Umbilical cord (tissue), 2 donors: ENCODE data around the gene NAALADL2. TPM values are rescaled to one million over a fixed set of nuclear protein-coding genes. Genes with fewer than 3 reads are reported as not detected.
A peak's percentile ranks its signal among the peaks of the same experiment; 100 is the strongest.
"Not testable (repeated sequence)": the region's sequence is repeated elsewhere in the genome, so short reads cannot be mapped to it uniquely, and the experiment has no call there.

Experiments used
- DNase-seq: peaks from one replicate; pipeline ENCODE4 v3.0.0-alpha.2; 2015; ENCODE audit warnings: low spot score
- total RNA-seq: library from RNA; depleted of rRNA; stranded (reverse); fragments of >200 nt; gene quantifications from one replicate; pipeline ENCODE4 v1.2.3, GENCODE V29; 2014; ENCODE audit warnings: low replicate concordance; ENCODE audit not compliant: insufficient read depth

The NAALADL2 gene
- total RNA-seq, 1 donor from 2014 or later: 62.6 TPM

DNA sequence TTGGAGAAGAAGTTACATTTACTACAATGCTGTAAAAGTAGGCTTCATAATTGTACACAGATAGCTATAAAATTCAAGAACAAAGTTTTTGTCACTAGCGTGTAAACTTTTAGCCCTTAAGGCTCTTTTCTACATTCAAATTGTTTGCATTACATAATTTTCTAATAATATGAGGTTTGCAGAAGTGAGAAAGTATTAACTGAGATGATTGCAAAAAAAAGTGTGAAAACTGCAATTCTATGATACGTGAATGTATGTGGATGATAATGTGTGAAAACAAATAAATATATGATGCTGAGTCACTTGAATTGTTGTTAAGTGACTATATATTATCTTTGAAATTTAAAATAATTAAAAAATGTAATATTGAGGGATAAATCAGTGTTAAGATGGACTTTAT lies 557.5 kb downstream of the NAALADL2 start:
- no peak for DNase-seq

DNA sequence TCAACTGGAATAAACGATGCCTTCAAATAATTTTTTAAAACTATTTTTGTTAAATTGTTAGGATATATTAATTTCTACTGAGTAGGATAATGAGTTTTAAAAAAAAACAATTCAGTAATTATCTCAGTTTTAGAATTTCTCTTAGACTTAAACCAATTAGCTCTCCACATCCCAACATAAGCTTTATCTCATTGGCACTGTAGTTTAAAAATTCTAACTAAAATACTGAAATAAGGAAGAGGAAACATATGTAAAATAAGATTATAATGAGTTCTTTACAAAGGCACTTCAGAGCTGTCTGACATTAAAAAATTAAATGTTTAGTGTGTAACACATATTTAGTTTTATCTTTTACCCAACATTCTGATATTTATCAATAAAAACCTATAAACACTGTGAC lies 558.3 kb downstream of the NAALADL2 start:
- DNase-seq: no peak

GRCh38 chr3:175421902-175422301 lies 562.8 kb downstream of the NAALADL2 start:
- peak; percentile 35 for DNase-seq

- no peak for DNase-seq
Measured at GRCh38 chr3:175422744-175423143, 563.6 kb downstream of the NAALADL2 start.

- DNase-seq: not testable (repeated sequence)
Measured at GRCh38 chr3:175423848-175424247, 564.7 kb downstream of the NAALADL2 start.

- DNase-seq: no peak
Measured at GRCh38 chr3:175426805-175427204, 567.7 kb downstream of the NAALADL2 start.

DNA sequence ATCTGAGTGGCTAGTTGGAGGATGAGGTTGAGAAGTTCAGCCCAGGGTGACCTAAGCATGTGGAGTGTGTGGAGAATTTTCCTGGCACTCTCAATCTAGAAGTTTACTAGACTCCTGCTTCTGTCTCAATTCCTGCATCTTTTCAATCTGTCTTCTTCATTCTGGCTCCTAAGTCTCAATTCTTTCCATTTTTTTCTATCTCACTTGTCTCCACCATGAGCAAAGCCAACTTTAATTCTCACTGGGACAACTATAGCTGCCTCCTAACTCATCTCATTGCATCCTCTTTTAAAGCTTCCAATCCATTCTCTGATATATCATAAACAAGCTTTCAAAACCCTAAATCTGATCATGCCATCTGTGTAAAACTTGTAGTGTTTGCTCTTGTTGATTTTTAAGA lies 569.3 kb downstream of the NAALADL2 start:
- DNase-seq: no peak

GRCh38 chr3:175430983-175431773 lies 572.0 kb downstream of the NAALADL2 start:
- DNase-seq: peak; percentile 52

- DNase-seq: peak; percentile 9
Measured at GRCh38 chr3:175432376-175433025, 573.4 kb downstream of the NAALADL2 start.

GRCh38 chr3:175433026-175433674 lies 574.0 kb downstream of the NAALADL2 start:
- no peak for DNase-seq

DNA sequence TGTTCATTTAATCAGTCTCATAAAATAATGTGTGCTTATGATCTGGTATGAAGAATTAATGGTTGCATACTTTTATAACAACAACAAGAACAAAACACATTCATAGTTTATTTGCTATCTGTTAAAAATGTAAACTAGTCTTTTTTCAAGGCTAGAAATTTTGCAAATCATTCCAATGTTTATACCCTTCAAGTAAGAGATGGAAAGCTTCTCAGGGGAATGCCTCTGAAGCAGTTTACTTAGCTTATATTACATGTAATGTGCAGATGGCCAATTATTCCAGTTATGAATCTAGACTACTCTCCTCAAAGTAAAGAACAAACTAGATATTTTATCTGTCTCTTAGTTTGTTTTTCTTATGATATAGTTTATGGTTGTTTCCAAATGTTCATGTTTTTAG lies 575.4 kb downstream of the NAALADL2 start:
- DNase-seq: no peak

DNA sequence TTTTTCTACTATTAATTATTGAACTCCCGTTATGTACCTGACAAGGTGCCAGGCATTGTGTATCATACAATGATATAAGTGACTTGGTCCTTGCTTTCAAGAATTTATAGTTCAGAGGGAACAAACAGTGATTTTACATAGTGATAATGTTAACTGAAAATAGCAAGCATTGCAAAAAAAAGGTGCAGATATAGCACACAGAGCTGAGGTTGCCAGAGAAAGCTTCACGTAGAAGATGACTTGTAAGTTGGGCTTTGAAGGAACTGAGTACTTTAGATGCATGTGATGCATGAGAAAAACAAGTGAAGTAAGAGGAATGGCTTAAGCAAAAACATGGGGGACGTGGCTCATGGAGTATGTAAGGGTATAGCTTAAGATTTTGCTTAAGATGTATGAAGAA lies 584.5 kb downstream of the NAALADL2 start:
- DNase-seq: no peak

GRCh38 chr3:175445741-175446140 lies 586.6 kb downstream of the NAALADL2 start:
- no peak for DNase-seq

DNA sequence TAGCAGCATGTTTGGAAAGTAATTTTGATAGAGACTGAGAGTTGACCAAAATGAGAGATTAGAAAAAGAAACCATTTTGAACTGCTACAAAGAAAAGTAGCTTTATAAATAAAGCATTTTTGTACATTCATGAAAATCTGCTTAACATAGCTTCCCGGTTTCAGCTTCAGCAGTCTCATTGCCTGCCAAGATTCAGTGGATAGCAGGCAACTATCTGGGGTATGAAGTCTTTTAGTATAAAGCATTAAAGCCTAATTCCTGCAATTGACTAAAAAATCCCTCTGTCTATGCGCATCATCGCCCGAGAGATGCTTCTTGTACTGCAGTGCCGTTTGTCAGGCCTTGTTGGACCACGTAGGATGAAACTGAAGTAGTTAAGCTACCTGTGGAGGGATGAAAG lies 588.4 kb downstream of the NAALADL2 start:
- DNase-seq: peak; percentile 61

- no peak for DNase-seq
Measured at GRCh38 chr3:175453361-175453760, 594.2 kb downstream of the NAALADL2 start.

DNA sequence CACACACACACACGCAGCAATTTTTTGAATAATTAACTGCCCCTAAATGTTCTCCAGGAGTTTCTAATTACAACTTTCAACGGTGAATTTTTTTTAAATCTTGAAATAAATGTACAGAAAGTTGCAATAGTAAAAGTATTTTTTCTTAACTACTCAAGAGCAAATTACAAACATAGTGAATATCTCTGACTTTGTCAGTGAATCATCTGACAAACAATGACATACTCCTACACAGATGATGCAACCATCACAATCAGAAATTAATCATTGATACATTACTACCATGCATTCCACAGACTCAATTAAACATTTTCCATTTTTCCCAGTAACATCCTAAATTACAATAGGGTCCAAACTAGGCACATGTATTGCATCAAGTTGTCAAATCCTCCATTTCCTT lies 597.3 kb downstream of the NAALADL2 start:
- no peak for DNase-seq

DNA sequence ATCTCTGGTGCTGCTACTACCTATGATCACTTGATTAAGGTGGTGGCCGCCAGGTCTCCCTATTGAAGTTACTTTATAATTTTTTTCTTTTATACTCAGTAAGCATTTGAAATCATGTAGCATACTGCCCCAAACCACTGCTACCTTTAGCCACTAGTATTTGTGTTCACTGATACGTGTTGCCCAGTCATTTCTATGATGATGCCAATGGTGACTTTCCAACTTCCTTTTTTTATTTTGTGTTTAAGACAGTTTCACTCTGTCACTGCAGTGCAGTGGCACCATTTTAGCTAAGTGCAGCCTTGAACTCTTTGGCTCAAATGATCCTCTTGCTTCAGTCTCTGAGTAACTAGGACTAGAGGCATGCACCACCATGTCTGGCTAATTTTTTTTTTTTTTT lies 598.2 kb downstream of the NAALADL2 start:
- DNase-seq: no peak

- not testable (repeated sequence) for DNase-seq
Measured at GRCh38 chr3:175460849-175461399, 601.8 kb downstream of the NAALADL2 start.

GRCh38 chr3:175464362-175464761 lies 605.2 kb downstream of the NAALADL2 start:
- DNase-seq: no peak

DNA sequence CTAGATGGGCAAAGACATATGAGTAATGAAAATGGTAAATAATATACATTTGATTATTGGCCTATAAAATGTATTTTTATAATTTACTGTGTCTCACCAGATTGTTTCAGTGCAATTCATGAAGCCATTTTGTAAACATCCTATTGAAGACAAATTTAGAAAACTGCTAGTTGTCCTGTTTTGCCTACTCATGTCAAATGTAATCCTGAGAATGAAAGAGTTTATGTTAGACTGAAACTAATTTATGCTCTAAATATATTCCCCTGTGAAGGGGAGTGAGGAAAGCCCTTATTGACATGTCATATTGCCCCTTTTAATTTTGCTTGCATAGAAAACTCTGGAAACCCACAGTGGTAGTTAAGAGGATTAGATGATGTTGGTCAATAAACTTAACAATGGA lies 610.0 kb downstream of the NAALADL2 start:
- DNase-seq: no peak

- no peak for DNase-seq
Measured at GRCh38 chr3:175475765-175476164, 616.6 kb downstream of the NAALADL2 start.

- no peak for DNase-seq
Measured at GRCh38 chr3:175476489-175476888, 617.4 kb downstream of the NAALADL2 start.
